A673 (cell line): ENCODE measurements around the gene DENND1A. TPM values are rescaled to one million over a fixed set of nuclear protein-coding genes. Genes with fewer than 3 reads are reported as not detected.

ENCODE experiments used
- BruUV-seq: library from RNA; stranded (reverse); fragments of 400-500 nt; replicated peaks from 2 replicates; lab custom pipeline; 2021; lab: Mats Ljungman, UMichigan
- CTCF ChIA-PET: fragments of 300-600 bp; sonication (Branson Sonifier 250); formaldehyde crosslinking; loops from one replicate; lab custom pipeline; 2022; ENCODE audit warnings: antibody characterized with exemption; lab: Charles Lee
- POLR2A ChIA-PET: fragments of 300-600 bp; sonication (Branson Sonifier 250); formaldehyde crosslinking; loops from one replicate; lab custom pipeline; 2022; ENCODE audit warnings: antibody characterized with exemption; ENCODE audit not compliant: low non-redundant PET; lab: Charles Lee
- DNase-seq: peaks from one replicate; pipeline ENCODE4 v3.0.0-alpha.2; 2015; ENCODE audit warnings: low spot score
- H3K27ac ChIP-seq: fragments of 200-600 bp; sonication (generic); 2 replicates; pipeline ENCODE4 v1.5.1; 2016; ENCODE audit warnings: mixed run types, low read depth, mild to moderate bottlenecking, mixed read lengths, antibody characterized with exemption, low read length; ENCODE audit not compliant: poor library complexity, severe bottlenecking
- H3K27me3 ChIP-seq: fragments of 200-600 bp; sonication (generic); replicated peaks from 2 replicates; pipeline ENCODE4 v1.6.1; 2017; ENCODE audit warnings: mixed run types, low read depth, mild to moderate bottlenecking, mixed read lengths, antibody characterized with exemption, low read length; ENCODE audit not compliant: insufficient read depth, poor library complexity
- H3K36me3 ChIP-seq: fragments of 200-600 bp; sonication (generic); 2 replicates; pipeline ENCODE4 v1.6.1; 2016; ENCODE audit warnings: mixed run types, mild to moderate bottlenecking, mixed read lengths, antibody characterized with exemption, low read length; ENCODE audit not compliant: insufficient read depth, poor library complexity, severe bottlenecking
- H3K4me1 ChIP-seq: fragments of 200-600 bp; sonication (generic); 2 replicates; pipeline ENCODE4 v1.6.1; 2017; ENCODE audit warnings: mixed run types, mild to moderate bottlenecking, mixed read lengths, antibody characterized with exemption, low read length; ENCODE audit not compliant: insufficient read depth, poor library complexity, severe bottlenecking
- H3K4me3 ChIP-seq: fragments of 200-600 bp; sonication (generic); 2 replicates; pipeline ENCODE4 v1.5.1; 2016; ENCODE audit warnings: low read depth, mixed run types, mild to moderate bottlenecking, mixed read lengths, low read length; ENCODE audit not compliant: poor library complexity, severe bottlenecking
- H3K9me3 ChIP-seq: fragments of 200-600 bp; sonication (generic); 2 replicates; pipeline ENCODE4 v1.6.1; 2016; ENCODE audit warnings: mixed run types, low read depth, mild to moderate bottlenecking, mixed read lengths, antibody characterized with exemption, low read length; ENCODE audit not compliant: poor library complexity, severe bottlenecking
- EZH2 ChIP-seq: fragments of 200-600 bp; sonication (generic); IDR thresholded peaks from 2 replicates; pipeline ENCODE4 v1.6.1; 2017; ENCODE audit warnings: borderline replicate concordance, low read depth, mild to moderate bottlenecking, mixed read lengths, antibody characterized with exemption, low read length; ENCODE audit not compliant: poor library complexity, severe bottlenecking
- intact Hi-C: fragments of 100-400 bp; cut with micrococcal nuclease; formaldehyde crosslinking; loops from one replicate; pipeline ENCODE4 v1.10.0; 2022; ENCODE audit not compliant: unreplicated experiment
- total RNA-seq: library from RNA; stranded (reverse); gene quantifications from 2 replicates; pipeline ENCODE4 v1.2.3, GENCODE V29; 2021
- TF ChIP-seq, protein P1 (sequence below): fragments of 300-800, 200-600 bp; sonication (generic); conservative IDR thresholded peaks from 2 replicates; pipeline ENCODE4 v1.5.1; 2017; ENCODE audit warnings: low read depth, mild to moderate bottlenecking, antibody characterized with exemption, low read length, moderate library complexity, mixed read lengths

Gene DENND1A
- total RNA-seq, 1 experiment from 2014 or later = 12.0 TPM

GRCh38 chr9:123540457-123540856, 389.5 kb downstream of the DENND1A start:
- CTCF ChIA-PET = no interaction called here
- TF ChIP-seq, protein P1, sequence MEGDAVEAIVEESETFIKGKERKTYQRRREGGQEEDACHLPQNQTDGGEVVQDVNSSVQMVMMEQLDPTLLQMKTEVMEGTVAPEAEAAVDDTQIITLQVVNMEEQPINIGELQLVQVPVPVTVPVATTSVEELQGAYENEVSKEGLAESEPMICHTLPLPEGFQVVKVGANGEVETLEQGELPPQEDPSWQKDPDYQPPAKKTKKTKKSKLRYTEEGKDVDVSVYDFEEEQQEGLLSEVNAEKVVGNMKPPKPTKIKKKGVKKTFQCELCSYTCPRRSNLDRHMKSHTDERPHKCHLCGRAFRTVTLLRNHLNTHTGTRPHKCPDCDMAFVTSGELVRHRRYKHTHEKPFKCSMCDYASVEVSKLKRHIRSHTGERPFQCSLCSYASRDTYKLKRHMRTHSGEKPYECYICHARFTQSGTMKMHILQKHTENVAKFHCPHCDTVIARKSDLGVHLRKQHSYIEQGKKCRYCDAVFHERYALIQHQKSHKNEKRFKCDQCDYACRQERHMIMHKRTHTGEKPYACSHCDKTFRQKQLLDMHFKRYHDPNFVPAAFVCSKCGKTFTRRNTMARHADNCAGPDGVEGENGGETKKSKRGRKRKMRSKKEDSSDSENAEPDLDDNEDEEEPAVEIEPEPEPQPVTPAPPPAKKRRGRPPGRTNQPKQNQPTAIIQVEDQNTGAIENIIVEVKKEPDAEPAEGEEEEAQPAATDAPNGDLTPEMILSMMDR = no peak
- no peak for TF ChIP-seq EZH2
- no peak overlapping the region for H3K27ac ChIP-seq

GRCh38 chr9:123537809-123538208, 392.1 kb downstream of the DENND1A start:
- TF ChIP-seq, protein P1 = no peak
- no peak for TF ChIP-seq EZH2
- Histone ChIP-seq H3K9me3 (no peaks in the 10 kb centered on the region), H3K4me1 (no peaks in the 10 kb centered on the region), H3K27me3 (peaks cover 12% of the 10 kb centered on the region), H3K36me3 (no peaks in the 10 kb centered on the region), H3K4me3 (no peak overlapping the region), H3K27ac (no peak overlapping the region)
- CTCF ChIA-PET = no interaction called here
- POLR2A ChIA-PET = no interaction called here
- no TSS peak for BruUV-seq
- DNase-seq = no peak
- intact Hi-C loops = no loop called here

More at GRCh38 chr9:123540457-123540856, 389.5 kb downstream of the DENND1A start:
- no peak for DNase-seq
- Histone ChIP-seq H3K4me1 (no peaks in the 10 kb centered on the region), H3K36me3 (no peaks in the 10 kb centered on the region), H3K9me3 (no peaks in the 10 kb centered on the region), H3K4me3 (no peak overlapping the region), H3K27me3 (peaks cover 12% of the 10 kb centered on the region)
- POLR2A ChIA-PET = no interaction called here
- BruUV-seq = no TSS peak
- intact Hi-C loops = loop anchor here (2.0 to 10.0 kb wide), 3 partner anchors 138 to 584 kb away; partner anchors contain the start of gene LHX2

DNA sequence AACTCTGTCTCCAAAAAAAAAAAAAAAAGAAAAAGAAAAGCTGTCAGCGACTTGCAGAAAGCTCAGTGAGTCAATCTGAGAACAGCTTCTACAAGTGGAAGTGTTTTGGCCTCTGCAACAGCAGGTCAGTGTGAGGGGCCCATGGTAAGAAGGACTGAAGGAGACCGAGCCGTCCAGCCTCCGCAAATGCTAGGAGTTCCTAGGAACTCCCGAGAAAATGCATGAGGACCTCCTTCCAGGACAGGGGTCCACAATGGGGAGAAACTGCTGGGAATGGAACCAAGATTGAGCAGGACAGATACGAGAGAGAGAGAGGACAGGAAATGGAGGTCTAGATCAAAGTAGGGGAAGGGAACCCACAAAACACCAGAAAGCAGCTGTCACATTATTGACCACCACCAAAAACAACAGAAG, 393.5 kb downstream of the DENND1A start:
- no peaks in the 10 kb centered on the region for H3K4me1 ChIP-seq
- H3K27me3 ChIP-seq = peaks cover 12% of the 10 kb centered on the region
- no TSS peak for BruUV-seq
- intact Hi-C loops = no loop called here
- CTCF ChIA-PET = no interaction called here
- no peaks in the 10 kb centered on the region for H3K9me3 ChIP-seq
- POLR2A ChIA-PET = no interaction called here
- no peaks in the 10 kb centered on the region for H3K36me3 ChIP-seq
- TF ChIP-seq EZH2 = no peak
- TF ChIP-seq, protein P1 = no peak
- no peak for DNase-seq
- H3K4me3 ChIP-seq = no peak overlapping the region
- no peak overlapping the region for H3K27ac ChIP-seq
